ENCODE results near the gene MFN2. TPM values are rescaled to one million over a fixed set of nuclear protein-coding genes. Genes with fewer than 3 reads are reported as not detected.
A peak's percentile ranks its signal among the peaks of the same experiment; 100 is the strongest.

MFN2 gene
- total and polyA plus RNA-seq, 2 experiments from 2014 or later: 15.1 to 40.4 TPM

- Histone ChIP-seq H3K27ac (ENCODE audit: low read depth) (no peak overlapping the region), H3K4me1 (ENCODE audit: insufficient read depth) (peaks cover 10% of the 10 kb centered on the region), H3K4me2 (no peak overlapping the region), H4K20me1 (replicated peaks; ENCODE audit: insufficient read depth) (no peaks in the 10 kb centered on the region), H3K27me3 (ENCODE audit: insufficient read depth) (no peaks in the 10 kb centered on the region), H3F3A (replicated peaks; ENCODE audit: low read depth) (no peaks in the 10 kb centered on the region), H2AFZ (no peak overlapping the region), H3K9me2 (ENCODE audit: insufficient read depth) (no peaks in the 10 kb centered on the region), H3K4me3 (no peak overlapping the region), H3K36me3 (ENCODE audit: insufficient read depth) (peaks cover 4% of the 10 kb centered on the region; the same call in 1 of the 2 replicates), H3K79me2 (replicated peaks; ENCODE audit: insufficient read depth) (no peaks in the 10 kb centered on the region)
- ATAC-seq (no peak), DNase-seq (ENCODE audit: low spot score) (peak; percentile 42)
- H3K4me1 Mint-ChIP-seq: peaks cover 9% of the 10 kb centered on the region
- H3K27ac Mint-ChIP-seq: no peak overlapping the region
- H3K27me3 Mint-ChIP-seq (ENCODE audit: insufficient read depth, low read depth, poor library complexity): peaks cover 14% of the 10 kb centered on the region
- peaks cover 8% of the 10 kb centered on the region for H3K9me3 Mint-ChIP-seq
- H3K36me3 Mint-ChIP-seq (ENCODE audit: low read depth): peaks cover 50% of the 10 kb centered on the region
- TF ChIP-seq ZNF462 (CRISPR knock-in tag; IDR thresholded peaks at IDR 0.05) (no peak), ZNF114 (CRISPR knock-in tag; IDR thresholded peaks at IDR 0.05) (no peak), STAT1 (IDR thresholded peaks at IDR 0.05; ENCODE audit: unreplicated experiment) (no peak), NANOG (IDR thresholded peaks at IDR 0.05; ENCODE audit: borderline replicate concordance) (no peak), ZNF331 (CRISPR knock-in tag; IDR thresholded peaks at IDR 0.05; ENCODE audit: low read depth) (no peak), EZH2 (IDR thresholded peaks at IDR 0.05; ENCODE audit: low read depth, unreplicated experiment) (no peak), CTCF (conservative IDR thresholded peaks at IDR 0.05; ENCODE audit: low read depth in 2 of 2) (no peak)
- H3K4me3 Mint-ChIP-seq: no peak overlapping the region
Measured at GRCh38 chr1:11948822-11949458, 31.3 kb upstream of the MFN2 start.
